Hematopoietic multipotent progenitor cell (in vitro differentiated cells): Measurements from ENCODE around the gene APOO. TPM values are rescaled to one million over a fixed set of nuclear protein-coding genes. Genes with fewer than 3 reads are reported as not detected.

Experiments used
- DNase-seq, 3 donors: peaks; one replicate each; pipeline ENCODE4 v3.0.0-alpha.2; 2011 to 2015; ENCODE audit warnings: low read depth in 2 of 3, low spot score in 2 of 3
- total RNA-seq: library from RNA; depleted of rRNA; stranded (reverse); fragments of >200 nt; gene quantifications from one replicate; pipeline ENCODE4 v1.2.3, GENCODE V29; 2012

APOO gene
- total RNA-seq: 4.3 TPM

DNA sequence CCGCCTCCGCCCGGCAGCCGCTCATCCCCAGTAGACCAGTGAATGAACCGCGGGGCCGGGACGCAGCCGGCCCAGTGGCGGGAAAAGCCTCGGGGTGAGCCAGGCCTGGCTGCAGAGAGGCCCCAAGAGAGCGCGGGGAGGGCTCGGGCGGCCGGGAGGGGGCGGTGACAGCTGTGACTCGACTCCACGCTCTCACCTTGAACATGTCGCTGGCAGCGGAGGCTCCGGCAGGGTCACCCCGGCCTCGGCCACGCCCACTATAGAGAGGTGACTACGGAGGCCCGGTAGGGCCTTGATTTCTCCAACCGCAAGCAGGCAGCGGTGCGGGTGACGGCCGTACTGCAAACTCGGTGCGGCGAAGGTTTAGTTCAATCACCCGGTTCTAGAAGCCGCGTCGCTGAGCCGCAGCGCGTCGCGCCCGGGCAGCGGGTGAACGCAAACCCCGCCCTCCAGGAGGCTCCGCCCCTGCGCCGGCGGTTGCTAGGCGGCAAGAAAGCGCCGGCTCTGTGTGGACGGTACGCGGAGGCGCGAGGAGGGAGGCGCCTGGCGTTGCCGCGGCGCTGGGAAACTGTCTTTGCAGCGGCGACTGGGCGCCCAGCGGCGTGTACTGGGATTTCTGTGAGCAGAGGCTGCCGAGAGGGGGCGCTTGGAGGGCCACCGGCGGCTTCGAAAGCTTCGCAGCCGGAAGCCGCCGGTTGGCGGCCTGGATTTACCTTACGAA is at the start of gene APOO, which contains the start of gene CXorf58:
Gene APOO (minus strand): TSS at position 441 of the 721 bp plus-strand sequence. CDS start 236 bp downstream, at position 205.
Gene CXorf58 (plus strand): TSS at position 509 of the 721 bp plus-strand sequence. CDS start 2,297 bp downstream, outside the sequence.
- DNase-seq: peak; percentile 79 to 93 (median 90)

DNA sequence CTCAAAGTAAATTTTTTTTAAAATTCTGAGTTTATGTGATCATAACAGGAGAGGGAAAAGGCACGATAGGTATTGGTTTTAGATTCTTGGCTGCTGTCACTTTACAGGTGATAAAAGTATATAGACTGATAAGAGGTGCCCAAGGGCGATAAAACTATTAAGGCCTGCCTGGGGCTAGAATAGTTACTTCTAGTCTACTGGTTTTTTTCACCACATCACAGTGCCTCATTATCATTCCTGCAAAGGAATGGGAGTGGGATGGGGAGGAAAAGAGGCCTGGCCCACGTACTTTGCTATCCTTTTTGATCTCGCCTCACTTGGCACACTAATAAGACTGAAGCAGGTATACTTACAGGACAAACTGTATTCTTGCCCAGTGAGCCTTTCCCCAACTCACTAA is 46.7 kb upstream of the APOO start:
- no peak for DNase-seq

DNA sequence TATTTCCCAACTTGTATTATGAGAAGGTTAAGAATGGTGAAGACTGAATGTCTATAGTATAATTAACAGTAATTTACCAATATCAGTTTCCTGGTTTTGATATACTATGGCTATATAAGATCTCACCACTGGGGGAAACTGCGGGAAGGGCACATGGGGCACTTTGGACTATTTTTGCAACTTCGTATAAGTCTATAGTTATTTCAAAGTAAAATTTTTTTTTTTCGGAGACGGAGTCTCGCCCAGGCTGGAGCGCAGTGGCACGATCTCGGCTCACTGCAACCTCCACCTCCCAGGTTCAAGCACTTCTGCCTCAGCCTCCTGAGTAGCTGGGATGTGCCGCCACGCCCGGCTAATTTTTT is 46.2 kb upstream of the APOO start:
- peak in 1 of 3 donors; percentile 4 for DNase-seq

DNA sequence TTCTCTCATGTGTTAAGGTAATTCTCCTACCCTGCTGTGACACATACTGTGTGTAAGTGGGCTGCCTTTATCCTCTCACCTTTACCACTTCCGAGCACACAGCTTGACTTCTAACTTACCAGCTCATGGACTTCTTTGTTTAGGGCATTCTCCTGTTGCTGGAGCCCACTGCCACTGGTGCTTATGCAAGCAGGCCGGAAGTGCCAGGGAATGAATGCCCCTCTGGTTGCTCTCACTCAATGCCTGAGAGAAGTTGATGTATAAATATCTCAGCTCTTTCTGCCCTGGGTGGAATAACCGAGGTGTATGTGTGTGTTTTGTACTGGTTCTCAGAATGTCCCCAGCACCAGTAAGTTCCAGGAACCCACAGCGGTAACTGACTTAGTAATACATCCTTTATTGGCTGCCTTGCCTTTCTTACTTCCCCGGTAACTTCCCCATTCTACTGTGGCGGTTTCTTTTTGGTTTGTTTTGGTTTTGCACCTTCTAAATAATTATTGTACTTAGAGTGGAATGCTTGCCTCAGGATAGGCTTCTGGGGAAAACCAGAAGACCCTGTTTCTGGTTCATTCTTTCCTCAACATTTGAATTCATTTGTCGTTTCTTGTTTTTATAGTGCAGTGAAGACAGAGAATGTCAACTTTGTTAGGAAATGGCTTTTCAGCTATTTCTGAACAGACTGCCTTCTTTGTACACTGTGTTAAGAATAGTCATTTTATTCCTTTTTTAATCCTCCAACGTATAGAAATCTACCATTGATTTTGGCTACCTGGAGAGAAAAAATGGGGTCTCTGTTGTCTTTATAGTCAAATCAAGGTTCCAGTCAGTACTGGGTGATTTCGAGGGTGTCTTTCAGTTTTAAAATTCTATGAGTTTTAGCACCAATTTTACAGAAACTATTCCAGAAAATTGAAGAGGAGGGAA is 45.5 kb upstream of the APOO start:
- DNase-seq: peak in 2 of 3 donors; percentile 47 to 64

DNA sequence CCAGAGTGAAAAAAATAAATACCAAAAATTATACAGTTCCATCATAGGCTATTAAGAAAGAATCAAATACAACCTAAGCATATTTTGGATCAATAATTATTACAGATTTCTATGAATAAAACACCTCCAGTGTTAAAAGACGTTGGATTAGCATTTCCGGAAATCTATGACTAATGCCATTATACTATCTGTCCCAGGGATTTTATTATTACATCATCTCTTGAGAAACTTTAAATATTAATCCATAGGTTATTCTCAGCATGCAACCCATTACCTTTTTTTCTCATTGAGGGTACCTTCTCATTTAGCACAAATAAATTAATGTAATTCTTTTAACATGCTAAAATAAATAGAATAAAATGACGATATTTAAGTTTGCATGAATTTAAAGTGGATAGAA is 44.7 kb upstream of the APOO start:
- DNase-seq: no peak

DNA sequence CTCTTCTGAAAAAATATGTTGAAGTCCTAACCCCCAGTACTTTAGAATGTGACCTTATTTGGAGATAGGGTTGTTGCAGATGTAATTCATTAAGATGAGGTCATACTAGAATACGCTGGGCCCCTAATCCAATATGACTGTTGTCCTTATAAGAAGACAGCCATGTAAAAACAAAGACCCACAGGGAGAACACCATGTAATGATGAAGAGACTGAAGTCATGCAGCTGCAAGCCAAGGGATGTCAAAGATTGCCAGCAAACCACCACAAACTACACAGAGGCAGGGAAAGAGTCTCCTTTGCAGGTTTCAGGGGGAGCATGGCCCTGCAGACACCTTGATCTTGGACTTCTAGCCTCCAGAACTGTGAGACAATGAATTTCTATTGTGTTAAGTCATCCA is 37.5 kb upstream of the APOO start:
- DNase-seq: no peak

DNA sequence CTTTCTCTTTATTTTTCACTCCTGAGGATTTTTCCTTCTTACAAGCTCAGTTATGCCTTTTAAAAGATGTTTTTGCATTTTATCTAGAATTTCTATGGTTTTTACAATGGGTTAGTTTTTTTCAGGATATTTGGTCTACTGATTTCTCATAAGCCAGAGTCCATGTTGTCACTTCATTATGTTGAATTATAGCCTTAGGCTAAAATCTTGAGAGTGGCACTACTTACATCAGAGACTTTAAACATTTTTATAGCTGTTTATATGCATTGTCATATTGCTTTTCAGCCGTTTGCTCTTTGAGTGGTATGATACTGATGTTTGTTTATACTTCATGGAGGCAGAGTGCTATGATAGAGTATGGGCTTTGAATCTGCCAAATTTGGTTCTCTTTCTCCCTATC is 36.5 kb upstream of the APOO start:
- DNase-seq: no peak

DNA sequence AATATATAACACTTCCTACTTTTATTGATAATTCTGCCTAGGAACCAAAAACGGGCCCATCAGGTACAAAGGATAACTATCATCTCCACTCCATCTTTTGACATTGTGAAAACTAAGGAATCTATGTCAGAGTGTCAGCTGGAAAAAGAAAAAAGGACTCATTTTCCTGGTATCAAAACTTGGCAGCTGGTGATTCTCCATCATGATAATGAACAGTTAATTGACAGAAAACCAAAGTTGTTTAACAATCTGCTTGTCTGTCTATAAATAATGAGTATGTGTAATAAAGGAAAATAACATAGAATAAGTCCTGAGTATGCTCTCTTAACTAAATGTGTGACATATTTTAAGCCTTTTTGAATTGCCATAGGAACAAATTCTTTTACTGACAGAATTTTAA is 31.5 kb upstream of the APOO start:
- no peak for DNase-seq

DNA sequence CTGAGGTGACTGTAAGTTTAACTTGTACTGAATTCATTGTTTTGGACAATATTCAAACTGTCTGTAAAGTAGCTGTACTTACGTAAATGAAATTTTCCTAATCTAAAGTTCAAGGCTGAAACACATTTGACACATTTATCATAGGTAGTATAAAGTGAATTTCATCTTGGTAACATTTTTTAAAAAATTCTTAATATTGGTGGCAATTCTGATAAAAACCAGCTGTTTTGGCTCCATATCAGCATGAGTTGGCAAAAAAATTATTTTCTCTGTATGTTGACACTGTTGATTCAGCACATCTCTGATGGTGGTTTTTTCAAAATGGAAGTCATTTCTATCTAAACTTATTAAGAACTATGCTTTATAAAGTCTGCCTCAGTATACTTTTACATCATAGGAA is 31.0 kb upstream of the APOO start:
- no peak for DNase-seq

DNA sequence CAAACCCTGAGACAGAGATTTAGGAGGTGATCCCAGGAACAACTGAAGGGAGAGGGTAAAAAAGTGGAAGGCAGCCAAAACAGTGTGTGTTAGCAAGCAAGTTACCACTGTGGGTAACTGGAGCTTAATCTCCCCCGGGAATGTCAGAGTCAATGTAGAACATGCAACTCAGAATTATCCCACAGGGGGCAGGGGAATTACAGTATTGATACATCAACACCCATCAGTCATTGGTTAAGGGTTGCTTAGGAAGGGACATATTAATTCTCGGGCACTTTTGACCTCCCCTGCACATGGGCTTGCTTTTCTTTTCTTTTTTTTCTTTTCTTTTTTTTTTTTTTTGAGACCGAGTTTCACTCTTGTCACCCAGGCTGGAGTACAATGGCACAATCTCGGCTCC is 29.4 kb upstream of the APOO start:
- no peak for DNase-seq

DNA sequence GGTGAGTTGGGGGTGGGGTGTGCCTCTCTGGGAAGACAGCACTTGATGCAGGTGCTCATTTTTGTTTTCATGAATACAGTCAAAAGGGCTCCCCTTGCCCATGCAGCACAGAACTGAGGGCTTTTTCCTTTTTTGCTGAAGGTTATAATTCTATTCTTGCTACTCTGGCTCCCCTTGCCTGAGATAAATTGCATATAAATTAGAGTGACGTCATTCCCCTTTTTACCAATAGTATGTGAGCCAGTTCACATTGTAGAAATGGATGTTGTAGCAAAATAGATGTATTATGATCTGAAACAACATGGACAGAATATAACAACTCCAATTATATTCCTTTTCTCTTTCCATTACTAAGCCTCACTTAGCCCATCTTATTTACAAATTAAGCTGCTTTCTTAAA is 28.4 kb upstream of the APOO start:
- no peak for DNase-seq

DNA sequence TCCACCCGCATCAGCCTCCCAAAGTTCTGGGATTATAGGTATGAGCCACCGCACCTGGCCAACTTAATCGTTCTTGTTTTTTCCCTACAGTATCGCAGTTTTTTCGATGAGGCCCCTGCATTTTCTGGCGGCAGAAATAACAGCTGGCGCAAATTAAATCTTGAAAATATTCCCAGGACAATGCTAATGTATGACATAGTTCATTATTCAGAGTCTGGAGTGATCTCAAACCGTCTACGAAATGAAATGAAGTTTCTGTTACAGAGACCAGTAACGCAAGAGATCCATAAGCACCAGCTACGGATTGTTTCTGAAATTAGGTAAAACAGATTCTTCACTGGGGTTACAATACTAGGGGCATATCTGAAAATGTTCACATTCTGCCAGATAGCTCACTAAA is 27.4 kb upstream of the APOO start:
- DNase-seq: no peak

DNA sequence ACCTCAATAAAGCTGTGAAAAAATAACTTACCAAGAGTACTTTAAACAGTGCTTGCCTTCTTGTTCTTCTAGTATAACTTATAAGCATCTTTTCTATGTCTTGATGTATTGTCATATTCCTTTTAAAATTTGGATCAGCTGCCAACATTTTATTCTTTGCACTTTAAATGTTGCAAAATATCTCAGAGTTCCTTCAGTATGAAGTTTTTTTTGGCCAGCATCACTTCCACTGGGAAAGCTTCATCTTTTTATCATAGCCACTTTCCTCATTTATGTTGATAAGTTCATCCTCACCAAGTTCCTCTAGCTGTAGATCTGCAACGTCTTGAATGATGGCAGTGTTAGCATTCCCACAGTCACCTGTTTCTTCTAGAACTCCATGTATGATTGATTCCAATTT is 24.3 kb upstream of the APOO start:
- DNase-seq: no peak

DNA sequence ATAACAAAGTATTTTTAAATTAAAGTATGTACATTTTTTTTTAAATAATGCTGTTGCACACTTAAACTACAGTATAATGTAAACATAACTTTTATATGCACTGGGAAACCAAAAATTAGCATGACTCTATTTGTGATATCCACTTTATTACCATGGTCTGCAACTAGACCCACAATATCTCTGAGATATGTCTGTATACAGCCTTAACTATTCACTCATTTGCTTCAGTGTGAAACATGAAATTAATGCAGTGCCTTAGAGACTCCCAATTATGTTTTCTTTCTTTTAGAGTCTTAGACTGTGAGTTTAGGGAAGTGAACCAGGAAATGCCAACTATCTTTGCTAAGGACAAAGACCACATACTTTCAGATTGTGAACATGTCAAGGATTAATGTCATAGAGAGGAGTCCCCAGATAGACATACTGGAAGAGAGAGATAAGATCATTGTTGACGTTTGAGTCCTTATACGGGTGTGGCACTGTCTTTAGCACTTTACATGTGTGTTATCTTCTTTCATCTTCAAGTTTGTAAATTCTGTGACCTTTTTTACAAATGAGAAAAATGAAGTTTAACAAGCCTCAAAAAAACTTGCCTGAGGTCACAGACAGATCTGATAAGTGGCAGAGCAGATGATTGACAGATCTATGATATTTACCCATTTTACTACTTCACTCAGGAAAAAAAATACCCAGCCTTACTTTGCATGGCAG is 23.3 kb upstream of the APOO start:
- peak in 1 of 3 donors; percentile 11 for DNase-seq

DNA sequence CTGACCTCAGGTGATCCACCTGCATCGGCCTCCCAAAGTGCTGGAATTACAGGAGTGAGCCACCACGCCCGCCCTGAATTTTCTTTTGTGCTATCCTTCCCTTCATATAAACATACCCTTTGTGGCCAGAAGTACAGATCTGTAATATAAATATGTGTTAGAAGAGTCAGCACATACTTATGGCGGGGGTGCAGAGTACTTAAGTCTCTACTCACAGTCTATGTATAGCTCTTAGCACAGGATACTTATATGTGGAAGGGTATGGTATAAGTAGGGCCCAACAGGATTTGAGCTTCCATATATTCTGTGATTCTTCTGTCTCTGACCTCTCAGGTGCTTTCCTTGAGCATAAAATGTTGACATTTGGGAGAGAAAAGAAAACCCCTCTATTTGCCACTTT is 18.3 kb upstream of the APOO start:
- DNase-seq: no peak

DNA sequence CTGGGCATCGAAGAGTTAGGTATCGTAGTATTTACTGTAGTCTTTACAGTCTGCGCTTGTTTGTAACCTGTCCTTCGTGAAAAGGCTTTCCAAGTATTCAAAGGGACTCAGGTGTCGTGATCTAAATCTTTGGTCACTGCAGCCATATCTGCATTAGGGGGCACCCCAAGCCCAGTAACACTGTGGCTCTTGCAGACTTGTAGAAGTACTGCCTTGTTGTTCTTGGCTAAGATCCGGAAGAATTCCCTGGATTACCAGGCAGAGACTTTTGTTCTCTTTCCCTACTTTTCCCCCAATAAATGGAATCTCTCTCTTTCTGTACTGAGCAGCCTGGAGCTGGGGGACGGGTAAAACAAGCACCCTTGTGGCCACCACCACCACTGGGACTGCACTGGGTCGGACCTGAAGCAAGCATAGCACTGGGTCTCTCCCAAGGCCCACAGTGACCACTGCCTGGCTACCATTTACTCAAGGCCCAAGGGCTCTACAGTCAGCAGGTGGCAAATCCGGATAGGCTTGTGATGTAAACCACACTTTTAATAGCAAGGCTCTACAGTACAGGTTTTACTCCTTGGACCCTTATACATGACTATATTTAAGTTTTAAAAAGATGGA is 12.1 kb upstream of the APOO start:
- DNase-seq: no peak

DNA sequence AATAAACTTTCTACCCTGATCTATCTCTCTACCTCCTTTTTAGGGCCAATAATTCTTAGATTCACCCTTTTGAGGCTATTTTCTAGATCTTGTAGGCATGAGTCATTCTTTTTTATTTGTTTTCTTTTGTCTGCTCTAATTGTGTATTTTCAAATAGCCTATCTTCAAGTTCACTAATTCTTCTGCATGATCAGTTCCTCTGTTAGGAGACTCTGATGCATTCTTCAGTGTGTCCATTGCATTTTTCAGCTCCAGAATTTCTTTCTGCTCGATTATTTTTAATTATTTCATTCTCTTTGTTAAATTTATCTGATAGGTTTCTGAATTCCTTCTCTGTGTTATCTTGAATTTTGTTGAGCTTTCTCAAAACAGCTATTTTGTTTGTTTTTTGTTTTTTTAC is 11.4 kb upstream of the APOO start:
- no peak for DNase-seq

DNA sequence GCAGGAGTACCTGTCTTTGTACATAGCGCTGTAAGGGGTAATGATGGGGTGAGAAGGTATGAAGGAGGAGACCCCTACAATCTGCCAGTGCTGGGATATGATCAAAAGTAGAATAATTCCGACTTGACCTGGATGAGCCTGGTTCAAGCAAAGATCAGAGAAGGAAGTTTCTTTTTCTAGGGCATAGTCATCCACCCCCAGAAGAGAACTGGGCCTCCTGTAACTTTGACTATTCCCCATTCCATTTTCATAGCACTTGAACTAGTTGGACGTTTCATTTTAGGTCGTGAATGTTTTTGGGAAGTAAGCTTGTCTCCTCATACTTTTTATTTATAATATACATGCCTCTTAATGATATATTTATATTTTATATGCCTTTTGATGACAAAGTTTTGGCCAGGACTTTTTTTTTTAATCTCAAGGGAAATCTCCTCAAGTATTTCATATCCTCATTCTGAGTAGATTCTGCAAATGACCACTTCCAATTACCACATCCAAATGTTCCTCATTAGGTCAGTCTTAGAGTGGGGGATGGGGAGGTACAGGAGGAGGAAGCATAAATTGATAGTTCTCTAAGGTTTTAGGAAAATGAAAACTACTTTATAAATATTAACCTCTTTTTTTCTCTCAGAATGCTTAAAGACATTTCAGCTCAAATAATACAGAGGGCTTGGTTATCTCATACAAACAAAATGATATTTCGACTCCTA is 3.5 kb upstream of the APOO start:
- no peak for DNase-seq

DNA sequence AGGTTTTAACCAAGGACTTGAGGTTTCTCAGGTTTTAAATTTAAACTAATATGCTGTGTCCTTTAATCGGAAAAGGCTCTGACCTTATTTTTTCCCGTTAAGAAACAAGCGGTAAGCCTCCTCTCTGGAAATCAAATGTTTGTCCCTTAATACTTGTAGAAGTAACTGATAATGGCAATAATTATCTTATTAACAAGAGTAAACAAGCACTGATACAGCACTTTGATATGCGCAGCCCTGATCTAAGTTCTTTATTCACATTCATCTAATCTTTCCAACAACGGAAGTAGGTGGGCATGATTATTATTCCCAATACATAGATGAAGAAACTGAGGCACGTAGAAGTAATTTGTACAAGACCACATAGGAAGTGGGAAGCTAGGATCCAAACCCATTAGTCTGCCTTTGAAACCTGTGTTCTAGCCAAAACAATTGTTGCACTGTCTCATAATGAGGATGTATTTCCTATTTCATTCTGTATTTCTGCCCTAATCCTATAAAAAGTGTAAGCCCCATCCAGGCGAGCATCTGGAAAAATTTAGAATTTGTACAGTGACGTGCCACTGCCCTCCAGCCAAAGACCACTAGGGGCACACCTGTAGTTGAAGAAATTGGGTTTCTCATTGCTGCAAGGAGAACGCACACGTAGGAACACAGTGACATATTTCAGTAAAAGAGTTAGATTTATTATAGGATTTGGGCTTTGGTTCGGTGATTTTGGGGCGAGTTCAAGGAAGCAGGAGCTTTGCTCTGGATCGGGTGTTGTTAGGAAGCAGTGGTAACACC is 674 bp upstream of the APOO start:
- DNase-seq: peak in 2 of 3 donors; percentile 27 to 54
